Measurements from ENCODE around the gene IVD. TPM values are rescaled to one million over a fixed set of nuclear protein-coding genes. Genes with fewer than 3 reads are reported as not detected.

Gene IVD
- total and polyA plus RNA-seq, 2 donors, result 39.4 to 48.5 TPM

GRCh38 chr15:40456299-40456712, 50.7 kb downstream of the IVD start:
- Histone ChIP-seq H3K27ac (ENCODE audit: low read depth) (no peak overlapping the region), H3K36me3 (ENCODE audit: insufficient read depth) (no peaks in the 10 kb centered on the region), H3K4me1 (ENCODE audit: insufficient read depth) (no peaks in the 10 kb centered on the region), H3K4me3 (ENCODE audit: low read depth, low read length) (no peak overlapping the region)
- whole genome bisulfite sequencing, result 69% methylated on average over 7 of the region's 7 CpGs
- no peak for DNase-seq (ENCODE audit: extremely low spot score)

GRCh38 chr15:40456738-40457137, 51.1 kb downstream of the IVD start:
- no peak overlapping the region for H3K27ac ChIP-seq (ENCODE audit: low read depth)
- no peaks in the 10 kb centered on the region for H3K36me3 ChIP-seq (ENCODE audit: insufficient read depth)
- no peak for DNase-seq (ENCODE audit: extremely low spot score)
- no peaks in the 10 kb centered on the region for H3K4me1 ChIP-seq (ENCODE audit: insufficient read depth)
- WGBS, result 84% methylated on average over 4 of the region's 4 CpGs
- no peak overlapping the region for H3K4me3 ChIP-seq (ENCODE audit: low read depth, low read length)

GRCh38 chr15:40458495-40459371, 53.1 kb downstream of the IVD start:
- H3K4me1 ChIP-seq (ENCODE audit: insufficient read depth), result no peaks in the 10 kb centered on the region
- 96% methylated on average over 37 of the region's 37 CpGs for WGBS
- no peak for DNase-seq (ENCODE audit: extremely low spot score)
- no peaks in the 10 kb centered on the region for H3K36me3 ChIP-seq (ENCODE audit: insufficient read depth)
- H3K27ac ChIP-seq (ENCODE audit: low read depth), result no peak overlapping the region
- H3K4me3 ChIP-seq (ENCODE audit: low read depth, low read length), result no peak overlapping the region

- no peaks in the 10 kb centered on the region for H3K36me3 ChIP-seq (ENCODE audit: insufficient read depth)
- no peak for DNase-seq (ENCODE audit: extremely low spot score)
- 96% methylated on average over 19 of the region's 19 CpGs for WGBS
- no peak overlapping the region for H3K27ac ChIP-seq (ENCODE audit: low read depth)
- H3K4me3 ChIP-seq (ENCODE audit: low read depth, low read length), result no peak overlapping the region
- H3K4me1 ChIP-seq (ENCODE audit: insufficient read depth), result no peaks in the 10 kb centered on the region
Measured at GRCh38 chr15:40459391-40460015, 53.9 kb downstream of the IVD start.

GRCh38 chr15:40460404-40460803, 54.8 kb downstream of the IVD start:
- DNase-seq (ENCODE audit: extremely low spot score), result no peak
- 88% methylated on average over 2 of the region's 2 CpGs for WGBS
- Histone ChIP-seq H3K4me1 (ENCODE audit: insufficient read depth) (no peaks in the 10 kb centered on the region), H3K27ac (ENCODE audit: low read depth) (no peak overlapping the region), H3K4me3 (ENCODE audit: low read depth, low read length) (no peak overlapping the region), H3K36me3 (ENCODE audit: insufficient read depth) (no peaks in the 10 kb centered on the region)

GRCh38 chr15:40461958-40462357, 56.4 kb downstream of the IVD start:
- H3K36me3 ChIP-seq (ENCODE audit: insufficient read depth), result no peaks in the 10 kb centered on the region
- no peak overlapping the region for H3K4me3 ChIP-seq (ENCODE audit: low read depth, low read length)
- DNase-seq (ENCODE audit: extremely low spot score), result no peak
- WGBS, result 95% methylated on average over 21 of the region's 21 CpGs
- H3K27ac ChIP-seq (ENCODE audit: low read depth), result no peak overlapping the region
- no peaks in the 10 kb centered on the region for H3K4me1 ChIP-seq (ENCODE audit: insufficient read depth)

GRCh38 chr15:40463279-40463678, 57.7 kb downstream of the IVD start:
- 97% methylated on average over 2 of the region's 2 CpGs for WGBS
- Histone ChIP-seq H3K36me3 (ENCODE audit: insufficient read depth) (no peaks in the 10 kb centered on the region), H3K4me1 (ENCODE audit: insufficient read depth) (no peaks in the 10 kb centered on the region), H3K4me3 (ENCODE audit: low read depth, low read length) (no peak overlapping the region), H3K27ac (ENCODE audit: low read depth) (no peak overlapping the region)
- DNase-seq (ENCODE audit: extremely low spot score), result no peak

GRCh38 chr15:40463886-40464545, 58.4 kb downstream of the IVD start:
- Histone ChIP-seq H3K4me1 (ENCODE audit: insufficient read depth) (no peaks in the 10 kb centered on the region), H3K27ac (ENCODE audit: low read depth) (no peak overlapping the region), H3K36me3 (ENCODE audit: insufficient read depth) (no peaks in the 10 kb centered on the region), H3K4me3 (ENCODE audit: low read depth, low read length) (no peak overlapping the region)
- WGBS, result 94% methylated on average over 14 of the region's 14 CpGs
- no peak for DNase-seq (ENCODE audit: extremely low spot score)

GRCh38 chr15:40464595-40465185, 59.1 kb downstream of the IVD start:
- H3K36me3 ChIP-seq (ENCODE audit: insufficient read depth), result no peaks in the 10 kb centered on the region
- no peak overlapping the region for H3K27ac ChIP-seq (ENCODE audit: low read depth)
- no peak for DNase-seq (ENCODE audit: extremely low spot score)
- 96% methylated on average over 3 of the region's 3 CpGs for WGBS
- no peaks in the 10 kb centered on the region for H3K4me1 ChIP-seq (ENCODE audit: insufficient read depth)
- no peak overlapping the region for H3K4me3 ChIP-seq (ENCODE audit: low read depth, low read length)

GRCh38 chr15:40465939-40466338, 60.3 kb downstream of the IVD start:
- Histone ChIP-seq H3K4me3 (ENCODE audit: low read depth, low read length) (no peak overlapping the region), H3K27ac (ENCODE audit: low read depth) (no peak overlapping the region), H3K36me3 (ENCODE audit: insufficient read depth) (no peaks in the 10 kb centered on the region), H3K4me1 (ENCODE audit: insufficient read depth) (no peaks in the 10 kb centered on the region)
- no peak for DNase-seq (ENCODE audit: extremely low spot score)
- 97% methylated on average over 10 of the region's 10 CpGs for WGBS

GRCh38 chr15:40466426-40467260, 61.0 kb downstream of the IVD start:
- Histone ChIP-seq H3K4me1 (ENCODE audit: insufficient read depth) (no peaks in the 10 kb centered on the region), H3K36me3 (ENCODE audit: insufficient read depth) (no peaks in the 10 kb centered on the region), H3K4me3 (ENCODE audit: low read depth, low read length) (no peak overlapping the region), H3K27ac (ENCODE audit: low read depth) (no peak overlapping the region)
- WGBS, result 79% methylated on average over 7 of the region's 7 CpGs
- DNase-seq (ENCODE audit: extremely low spot score), result no peak

- Histone ChIP-seq H3K4me1 (ENCODE audit: insufficient read depth) (no peaks in the 10 kb centered on the region), H3K4me3 (ENCODE audit: low read depth, low read length) (no peak overlapping the region), H3K36me3 (ENCODE audit: insufficient read depth) (no peaks in the 10 kb centered on the region), H3K27ac (ENCODE audit: low read depth) (peak overlapping the region; percentile 30)
- no peak for DNase-seq (ENCODE audit: extremely low spot score)
Measured at GRCh38 chr15:40467261-40467615, 61.6 kb downstream of the IVD start.

- no peak overlapping the region for H3K4me3 ChIP-seq (ENCODE audit: low read depth, low read length)
- no peaks in the 10 kb centered on the region for H3K4me1 ChIP-seq (ENCODE audit: insufficient read depth)
- no peaks in the 10 kb centered on the region for H3K36me3 ChIP-seq (ENCODE audit: insufficient read depth)
- no peak overlapping the region for H3K27ac ChIP-seq (ENCODE audit: low read depth)
- no peak for DNase-seq (ENCODE audit: extremely low spot score)
- WGBS, result 87% methylated on average over 4 of the region's 4 CpGs
Measured at GRCh38 chr15:40468898-40469331, 63.3 kb downstream of the IVD start.

Measured in urinary bladder (tissue), 4 donors.